Right hindlimb (tissue), 1 donor: Measurements from ENCODE around the gene USP36.
A peak's percentile ranks its signal among the peaks of the same experiment; 100 is the strongest.

ENCODE experiments used
- DNase-seq: peaks from one replicate; pipeline ENCODE4 v3.0.0-alpha.2; 2018

Gene USP36

DNA sequence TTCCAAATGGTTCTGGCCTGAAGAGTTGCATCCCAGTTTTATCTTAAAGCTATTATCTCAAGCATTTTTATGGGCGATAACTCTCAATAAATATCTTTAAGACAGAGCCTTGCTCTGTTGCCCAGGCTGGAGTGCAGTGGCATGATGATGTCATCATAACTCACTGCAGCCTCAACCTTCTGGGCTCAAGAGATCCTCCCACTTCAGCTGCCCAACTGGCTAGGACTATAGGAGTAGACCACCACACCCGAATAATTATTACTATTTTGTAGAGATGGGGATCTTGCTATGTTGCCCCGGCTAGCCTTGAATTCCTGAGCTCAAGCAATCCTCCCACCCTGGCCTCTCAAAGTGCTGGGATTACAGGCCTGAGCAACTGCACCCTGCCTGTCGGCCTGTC lies 32.5 kb downstream of the USP36 start:
- DNase-seq = no peak

DNA sequence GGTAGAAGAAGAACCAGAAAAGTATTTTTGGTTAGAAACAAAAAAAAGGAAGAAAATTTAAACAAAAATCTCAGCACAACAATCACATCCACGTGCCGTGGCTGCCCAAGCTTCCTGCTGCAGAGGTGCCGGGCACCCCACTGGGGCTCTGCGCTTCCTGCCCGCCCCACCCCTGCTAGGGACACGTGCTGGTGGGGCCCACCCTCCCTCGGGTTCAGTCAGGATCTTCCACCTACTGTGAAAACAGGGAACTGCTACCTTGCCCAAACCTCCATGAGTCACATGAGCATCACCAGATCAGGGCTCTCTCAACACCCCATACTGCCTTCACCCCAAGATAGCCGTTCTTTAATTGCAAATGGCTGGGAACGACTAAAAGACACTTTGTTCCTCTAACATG lies 34.2 kb downstream of the USP36 start:
- no peak for DNase-seq

GRCh38 chr17:78805301-78805700 lies 35.3 kb downstream of the USP36 start:
- no peak for DNase-seq

GRCh38 chr17:78804777-78805176 lies 35.8 kb downstream of the USP36 start:
- DNase-seq = no peak

DNA sequence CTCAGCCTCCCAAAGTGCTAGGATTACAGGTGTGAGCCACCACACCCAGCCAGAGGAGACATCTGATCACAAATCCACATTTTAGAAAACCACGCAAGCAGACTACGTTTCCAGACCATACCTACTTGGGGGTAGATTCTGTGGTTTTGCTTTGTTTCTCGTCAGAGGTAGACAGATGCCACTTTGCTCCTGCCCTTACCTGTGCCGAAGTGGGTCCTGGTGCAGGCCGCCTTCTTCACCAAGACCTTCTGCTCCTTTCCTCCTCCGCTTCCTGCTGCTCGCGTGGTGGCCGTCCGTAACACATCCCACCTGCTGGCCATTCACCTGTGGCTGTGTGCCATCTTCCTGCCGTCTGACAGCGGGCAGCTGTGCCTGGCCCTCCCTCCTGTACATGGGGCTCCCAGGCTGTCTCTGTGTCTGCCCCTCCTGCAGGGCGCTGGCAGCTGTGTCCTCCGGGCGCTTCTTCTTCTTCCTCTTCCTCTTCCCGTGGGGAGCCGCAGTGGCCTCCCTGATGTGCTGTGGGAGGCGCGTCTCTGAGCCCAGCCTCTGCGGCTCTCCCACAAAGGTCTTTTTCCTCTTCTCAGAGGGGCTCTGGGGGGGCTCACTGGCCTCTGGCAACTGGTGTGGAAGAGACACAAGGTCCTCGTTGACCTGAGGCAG lies 37.3 kb downstream of the USP36 start:
- DNase-seq = no peak

GRCh38 chr17:78802459-78802858 lies 38.2 kb downstream of the USP36 start:
- no peak for DNase-seq

DNA sequence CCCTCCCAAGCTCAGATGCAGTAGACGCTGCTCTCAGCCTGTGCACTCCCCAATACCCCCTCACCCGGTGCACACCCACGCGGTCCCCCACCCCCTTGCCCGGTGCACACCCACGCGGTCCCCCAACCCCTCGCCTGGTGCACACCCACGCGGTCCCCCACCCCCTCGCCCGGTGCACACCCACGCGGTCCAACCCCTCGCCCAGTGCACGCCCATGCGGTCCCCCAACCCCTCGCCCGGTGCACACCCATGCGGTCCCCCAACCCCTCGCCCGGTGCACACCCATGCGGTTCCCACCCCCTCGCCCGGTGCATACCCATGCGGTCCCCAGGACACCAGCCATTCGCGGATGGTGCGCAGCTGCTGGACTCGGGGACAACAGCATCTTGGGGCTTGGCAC lies 38.6 kb downstream of the USP36 start:
- no peak for DNase-seq

GRCh38 chr17:78800132-78800931 lies 40.3 kb downstream of the USP36 start:
- no peak for DNase-seq

DNA sequence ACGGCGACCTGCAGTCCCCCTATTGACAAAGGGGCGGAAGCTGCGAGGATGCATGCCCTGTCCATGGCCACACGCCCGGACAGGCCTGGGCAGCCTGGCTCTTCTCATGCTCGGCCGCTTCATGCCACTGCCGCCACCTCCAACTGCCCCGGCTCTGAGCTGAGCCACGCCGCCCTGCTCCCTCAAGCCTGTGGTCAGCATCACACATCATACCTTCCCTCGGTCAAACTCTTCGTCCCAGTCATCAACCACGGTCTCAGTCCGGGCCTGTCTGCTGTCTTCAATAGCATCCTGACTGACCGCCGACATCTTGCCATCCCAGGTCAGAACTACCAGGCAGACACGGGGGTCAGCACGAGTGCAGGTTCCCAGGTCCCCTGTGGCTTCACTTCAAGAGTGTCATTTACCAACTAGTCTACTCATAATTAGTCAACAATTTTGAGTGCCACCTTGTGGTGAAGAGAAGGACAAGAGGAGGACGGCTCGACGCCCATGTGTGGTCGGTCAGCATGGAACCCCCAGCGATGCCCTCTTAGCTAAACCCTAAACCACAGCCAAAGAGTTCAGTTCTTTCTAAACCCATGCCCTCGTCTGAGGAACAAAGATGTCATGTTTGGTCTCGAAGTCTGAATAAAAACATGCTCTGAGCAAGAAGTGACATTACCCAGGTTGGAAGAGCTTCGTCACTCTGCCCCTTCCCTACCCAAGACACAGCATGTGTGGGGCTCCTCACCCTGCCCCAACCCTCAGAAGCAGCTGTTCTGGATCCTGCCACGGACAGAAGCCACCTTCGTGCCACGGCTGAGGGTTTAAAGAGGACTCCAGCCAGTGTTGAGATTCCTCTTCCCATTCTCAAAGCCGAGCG lies 41.7 kb downstream of the USP36 start:
- no peak for DNase-seq

GRCh38 chr17:78797691-78798585 lies 42.7 kb downstream of the USP36 start:
- DNase-seq = no peak

DNA sequence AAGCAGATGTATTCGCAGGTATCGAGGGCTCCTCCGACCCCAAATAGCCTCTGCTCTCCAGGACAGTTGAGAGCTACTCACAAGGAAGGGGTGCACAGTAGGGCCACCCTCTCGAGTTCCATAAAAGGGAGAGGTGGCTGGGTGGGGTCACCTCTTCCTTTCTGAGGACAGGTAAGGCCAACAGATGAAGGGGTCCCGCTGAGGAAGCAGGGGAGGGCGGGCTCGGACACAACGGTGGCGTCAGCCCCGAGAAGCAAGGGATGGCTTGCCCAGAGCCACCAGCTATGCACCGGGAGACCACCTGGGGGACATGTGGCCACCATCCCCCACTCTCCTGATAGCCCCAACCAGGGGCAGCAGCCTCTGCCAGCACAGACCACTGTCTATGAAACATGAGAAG lies 43.4 kb downstream of the USP36 start:
- no peak for DNase-seq

GRCh38 chr17:78796517-78796900 lies 44.1 kb downstream of the USP36 start:
- DNase-seq = no peak

- DNase-seq = no peak
Observed at GRCh38 chr17:78795861-78796516, 44.6 kb downstream of the USP36 start.

DNA sequence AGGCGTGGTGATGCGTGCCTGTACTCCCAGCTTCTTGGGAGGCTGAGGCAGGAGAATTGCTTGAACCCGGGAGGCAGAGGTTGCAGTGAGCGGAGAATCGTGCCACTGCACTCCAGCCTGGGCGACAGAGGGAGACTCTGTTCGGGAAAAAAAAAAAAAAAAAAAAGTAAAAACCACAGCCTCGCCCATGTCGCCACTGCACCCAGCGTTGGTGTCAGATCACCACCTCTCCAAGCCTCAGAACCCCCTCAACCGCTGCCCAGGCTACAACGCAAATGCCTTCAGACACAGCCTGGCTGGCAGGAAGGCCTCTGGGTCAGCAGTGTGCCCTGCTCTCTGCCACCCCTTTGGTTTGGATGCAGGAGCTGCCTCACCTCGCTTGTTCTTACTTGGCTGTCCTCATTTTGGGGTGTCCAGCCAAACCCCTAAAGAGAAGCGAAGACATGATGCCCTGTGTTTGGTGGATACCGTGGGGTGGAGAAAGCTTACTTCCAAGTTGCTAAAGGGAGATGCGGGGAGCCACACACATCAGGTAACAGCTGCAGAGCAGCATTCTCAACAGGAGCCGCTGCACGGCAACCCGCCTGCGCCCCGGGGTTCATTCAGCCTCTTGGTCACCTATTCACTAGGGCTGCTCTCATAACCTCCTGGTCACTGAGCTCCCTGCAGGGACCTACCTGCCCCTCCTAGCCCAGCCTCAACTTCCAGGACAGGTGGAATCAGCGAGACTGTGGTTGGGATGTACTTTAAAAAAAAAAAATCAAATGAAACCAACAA lies 45.6 kb downstream of the USP36 start:
- DNase-seq = no peak

DNA sequence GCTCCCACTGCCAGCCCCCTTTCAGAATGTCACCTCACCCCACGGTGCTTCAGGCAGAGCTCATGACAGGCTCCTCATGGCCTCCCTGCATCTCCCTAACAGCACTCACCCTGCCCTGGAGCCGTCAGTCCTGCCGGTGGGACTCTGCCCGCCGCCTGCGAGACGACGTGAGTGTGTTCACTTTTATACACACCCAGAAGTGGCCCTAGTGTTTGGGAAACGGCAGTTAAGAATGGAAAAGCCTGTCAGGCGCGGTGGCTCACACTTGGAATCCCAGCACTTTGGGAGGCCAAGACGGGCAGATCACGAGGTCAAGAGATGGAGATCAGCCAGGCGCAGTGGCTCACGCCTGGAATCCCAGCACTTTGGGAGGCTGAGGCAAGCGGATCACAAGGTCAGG lies 46.2 kb downstream of the USP36 start:
- no peak for DNase-seq

- DNase-seq = no peak
Observed at GRCh38 chr17:78793968-78794367, 46.6 kb downstream of the USP36 start.

- DNase-seq = peak; percentile 18
Observed at GRCh38 chr17:78793415-78793814, 47.2 kb downstream of the USP36 start.

- peak; percentile 12 for DNase-seq
Observed at GRCh38 chr17:78791840-78792709, 48.5 kb downstream of the USP36 start.

- DNase-seq = no peak
Observed at GRCh38 chr17:78790552-78790951, 50.1 kb downstream of the USP36 start.

- peak; percentile 80 for DNase-seq
Observed at GRCh38 chr17:78789663-78790181, 50.9 kb downstream of the USP36 start.
